CD4-positive, alpha-beta T cell treated with Interleukin-1 beta for 1 hour (primary cell): Measurements from ENCODE around the gene NT5DC4.

ENCODE experiments used
- DNase-seq, 2 donors: peaks; one replicate each; pipeline ENCODE4 v3.0.0-alpha.2; 2020 to 2022

Gene NT5DC4

DNA sequence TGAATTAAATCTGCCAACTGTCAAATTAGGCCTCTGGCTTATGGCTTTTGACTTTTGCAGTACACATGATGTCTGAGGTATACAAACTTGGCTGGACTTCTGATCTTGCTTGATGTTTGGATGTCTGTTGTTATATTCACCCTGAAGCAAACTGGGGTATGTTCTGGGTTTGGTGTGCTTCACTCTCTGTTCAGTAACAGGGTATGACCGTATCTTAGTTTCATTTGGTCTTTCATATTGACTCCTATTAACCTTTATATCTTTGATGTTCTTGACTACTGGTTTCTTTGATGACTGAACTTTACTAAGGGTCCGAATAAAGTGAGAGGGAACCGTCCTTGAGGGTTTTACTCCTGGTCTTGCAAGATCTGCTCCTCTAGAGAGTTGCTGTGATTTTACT lies 35.4 kb downstream of the NT5DC4 start:
- DNase-seq = no peak

DNA sequence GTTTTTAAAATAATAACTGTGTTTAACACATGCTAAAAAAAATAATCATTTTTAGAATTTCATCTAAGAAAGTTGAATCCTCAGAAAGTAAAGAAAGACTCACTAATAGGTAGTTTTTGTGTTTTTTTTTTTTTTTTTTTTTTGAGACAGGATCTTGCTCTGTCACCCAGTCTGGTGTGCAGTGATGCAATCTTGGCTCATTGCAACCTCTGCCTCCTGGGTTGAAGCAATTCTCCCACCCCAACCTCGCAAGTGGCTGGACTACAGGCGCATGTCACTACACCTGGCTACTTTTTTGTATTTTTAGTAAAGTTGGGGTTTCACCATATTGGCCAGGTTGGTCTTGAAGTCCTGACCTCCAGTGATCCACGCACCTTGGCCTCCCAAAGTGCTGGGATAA lies 36.4 kb downstream of the NT5DC4 start:
- peak in 1 of 2 donors; percentile 44 for DNase-seq

DNA sequence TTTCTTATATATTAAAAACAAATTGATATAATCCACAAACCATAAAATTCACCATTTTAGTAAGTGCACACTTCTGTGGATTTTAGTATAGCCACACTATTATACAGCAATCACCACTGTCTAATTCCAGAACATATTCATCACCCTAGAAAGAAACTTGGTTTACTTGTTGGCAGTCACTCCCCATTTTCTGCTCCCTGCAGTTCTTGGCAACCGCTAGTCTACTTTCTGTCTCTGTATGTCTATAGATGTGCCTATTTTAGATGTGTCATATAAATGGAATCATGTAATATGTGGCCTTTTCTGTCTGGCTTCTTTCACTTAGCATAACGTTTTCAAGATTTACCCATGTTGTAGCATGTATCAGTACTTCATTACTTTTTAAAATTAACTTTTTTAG lies 37.9 kb downstream of the NT5DC4 start:
- no peak for DNase-seq

DNA sequence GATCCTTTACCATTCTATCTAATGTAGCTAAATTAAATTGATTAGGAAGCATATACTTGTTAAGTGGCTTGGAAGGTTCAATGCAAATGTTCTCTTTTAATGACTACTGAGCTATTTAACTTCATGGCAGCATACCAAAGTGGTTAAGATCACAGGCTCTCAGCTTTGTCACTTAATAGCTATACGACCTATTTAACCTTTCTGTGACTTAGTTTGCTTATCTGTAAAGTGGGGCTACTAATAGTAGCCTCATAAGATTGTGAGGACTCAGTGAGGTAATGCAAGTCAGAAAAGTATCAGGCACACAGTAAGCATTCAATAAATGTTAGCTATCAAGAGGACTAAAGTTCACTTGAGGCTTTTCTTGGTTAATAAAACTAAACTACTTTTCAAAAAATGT lies 39.3 kb downstream of the NT5DC4 start:
- no peak for DNase-seq

DNA sequence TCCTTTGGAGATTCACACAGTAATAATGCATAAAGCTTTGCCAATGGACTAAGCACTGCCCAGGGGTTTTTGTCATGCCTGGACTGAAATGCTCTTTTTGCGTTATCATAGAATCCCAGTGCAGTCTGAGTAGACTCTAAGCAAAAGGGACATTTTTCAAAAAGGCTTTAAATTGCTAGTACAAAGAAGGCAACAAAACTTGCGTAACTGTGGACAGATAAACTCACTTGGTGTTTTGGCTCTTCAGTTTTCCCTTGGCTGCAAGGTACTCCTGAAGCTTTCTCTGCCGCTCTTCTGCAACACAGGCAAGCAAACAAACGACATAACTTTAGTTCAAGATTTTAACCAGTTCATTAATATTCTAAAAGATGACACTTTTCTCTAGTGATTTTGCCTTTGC lies 41.5 kb downstream of the NT5DC4 start:
- no peak for DNase-seq

DNA sequence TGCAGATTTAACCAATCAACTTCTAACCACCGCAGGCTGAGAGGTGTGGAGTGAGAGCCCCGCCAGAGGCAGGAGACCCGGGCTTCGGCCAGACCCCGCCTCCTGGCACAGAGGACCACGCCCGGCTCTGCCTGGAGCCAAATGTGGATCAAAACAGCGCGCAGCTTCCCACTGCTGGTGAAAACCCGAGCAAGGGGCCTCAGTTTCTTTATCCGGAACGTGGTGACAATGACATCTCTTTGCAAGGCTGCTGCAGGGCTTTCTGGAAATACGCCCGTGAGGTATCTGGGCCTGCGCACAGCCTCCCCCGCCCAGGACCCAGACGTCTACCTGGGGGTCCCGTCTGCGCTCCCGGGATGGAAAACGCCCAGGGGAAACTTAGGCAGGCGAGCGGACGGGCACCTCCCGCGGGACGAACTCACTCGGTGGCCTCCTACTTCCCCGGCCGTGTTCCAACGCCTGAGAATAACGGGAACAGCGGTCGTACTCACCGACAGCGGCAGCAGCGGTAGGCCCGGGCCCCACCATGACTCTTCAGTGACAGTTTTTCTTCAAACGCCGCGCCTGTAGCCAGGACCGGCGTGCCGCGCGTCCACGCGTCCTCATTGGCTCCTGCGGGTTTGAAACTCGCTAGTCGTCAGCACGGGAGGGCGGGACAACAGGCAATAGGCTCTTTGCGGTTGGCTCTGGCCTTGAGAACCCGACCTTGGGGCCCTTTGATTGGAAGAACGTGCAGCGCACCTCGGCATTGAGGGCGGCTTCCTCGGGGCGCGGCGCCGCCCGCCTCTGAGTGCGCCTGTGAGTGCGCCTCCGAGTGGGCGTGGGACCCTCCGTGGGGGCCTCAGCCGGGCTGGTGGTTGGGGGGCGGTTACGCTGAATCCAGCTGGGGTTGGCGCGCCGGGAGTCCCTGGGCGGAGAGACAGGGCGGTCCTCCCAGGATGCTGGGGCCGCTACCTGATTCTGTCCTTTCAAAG lies 43.5 kb downstream of the NT5DC4 start, which contains the start of gene CKAP2L:
CKAP2L (minus strand) TSS at position 539 of the 974 bp plus-strand sequence; CDS start at position 528, 11 bp downstream.
- DNase-seq = peak; percentile 95 to 96

DNA sequence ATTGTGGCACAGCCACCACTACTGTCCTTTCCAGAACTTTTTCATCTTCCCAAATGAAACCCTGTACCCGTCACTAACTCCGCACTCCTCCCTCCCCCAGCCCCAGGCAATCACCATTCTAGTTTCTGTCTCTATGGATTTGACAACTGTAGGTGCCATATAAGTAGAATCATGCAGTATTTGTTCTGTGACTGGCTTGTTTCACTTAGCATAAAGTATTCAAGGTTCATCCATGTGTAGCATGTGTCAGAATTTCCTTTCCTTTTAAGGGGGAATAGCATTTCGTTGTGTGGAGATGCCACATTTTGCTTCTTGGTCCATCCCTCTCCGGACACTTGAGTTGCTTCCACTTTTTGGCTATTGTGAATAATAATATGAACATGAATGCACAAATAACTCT lies 44.4 kb downstream of the NT5DC4 start:
- no peak for DNase-seq

DNA sequence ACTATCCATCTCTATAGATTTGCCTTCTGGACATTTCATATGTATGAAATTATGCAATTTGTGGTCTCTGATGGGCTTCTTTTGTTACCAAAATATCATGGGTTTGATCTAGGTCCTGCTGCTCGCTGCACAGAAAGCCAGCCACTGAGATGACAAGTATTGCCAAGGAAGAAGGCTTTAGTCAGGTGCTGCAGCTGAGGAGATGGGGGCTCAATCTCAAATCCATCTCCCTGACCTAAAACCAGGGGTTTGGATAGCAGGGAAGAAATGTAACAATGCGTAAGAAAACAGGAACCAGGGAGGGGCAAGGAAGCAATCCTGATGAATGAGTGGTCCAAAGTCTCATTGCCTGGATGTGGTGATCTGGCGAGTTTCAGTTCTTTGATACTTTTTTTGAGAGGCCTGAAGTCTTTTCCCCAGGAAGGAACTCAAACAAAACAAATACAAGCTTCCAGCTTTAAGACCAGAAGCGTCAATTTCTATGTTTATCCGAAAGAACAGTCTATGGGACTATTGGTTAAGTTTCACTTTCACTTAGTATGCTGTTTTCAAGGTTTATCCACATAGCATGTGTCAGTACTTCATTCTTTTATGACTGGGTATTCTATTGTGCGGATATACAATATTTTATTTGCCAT lies 47.0 kb downstream of the NT5DC4 start:
- DNase-seq = peak in 1 of 2 donors; percentile 26

DNA sequence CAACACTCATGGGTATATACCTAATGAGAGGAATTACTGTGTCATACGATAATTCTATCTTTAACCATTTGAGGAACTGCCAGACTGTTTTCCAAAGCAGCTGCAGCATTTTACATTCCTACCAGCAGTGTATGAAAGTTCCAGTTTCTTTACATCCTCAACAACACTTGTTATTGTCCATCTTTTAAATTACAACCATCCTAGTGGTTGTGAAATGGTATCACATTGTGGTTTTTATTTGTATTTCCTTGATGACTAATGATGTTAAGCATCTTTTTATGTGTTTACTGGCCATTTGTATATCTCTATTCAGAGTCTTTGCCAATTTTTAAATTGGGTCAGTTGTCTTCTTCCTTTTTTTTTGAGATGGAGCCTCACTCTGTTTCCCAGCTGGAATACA lies 47.6 kb downstream of the NT5DC4 start:
- no peak for DNase-seq

DNA sequence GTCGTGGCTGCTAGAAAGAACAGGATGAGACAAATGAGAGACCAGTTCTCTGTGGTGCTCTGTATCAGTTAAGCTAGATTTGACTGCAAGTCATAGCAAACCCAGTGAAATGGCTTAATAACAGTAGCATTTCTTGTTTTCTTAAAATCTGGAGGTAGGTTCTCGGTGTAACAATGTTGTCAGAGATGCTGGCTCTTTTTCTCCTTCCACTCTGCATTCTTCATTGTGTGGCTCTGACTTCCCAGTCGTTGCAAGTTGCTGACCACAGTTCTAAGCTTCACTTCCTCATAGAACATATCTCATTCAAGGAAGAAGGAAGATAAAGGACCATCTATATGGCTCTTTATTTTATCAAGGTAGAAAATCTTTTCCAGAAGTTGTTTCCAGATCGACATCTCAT lies 51.5 kb downstream of the NT5DC4 start:
- DNase-seq = no peak

DNA sequence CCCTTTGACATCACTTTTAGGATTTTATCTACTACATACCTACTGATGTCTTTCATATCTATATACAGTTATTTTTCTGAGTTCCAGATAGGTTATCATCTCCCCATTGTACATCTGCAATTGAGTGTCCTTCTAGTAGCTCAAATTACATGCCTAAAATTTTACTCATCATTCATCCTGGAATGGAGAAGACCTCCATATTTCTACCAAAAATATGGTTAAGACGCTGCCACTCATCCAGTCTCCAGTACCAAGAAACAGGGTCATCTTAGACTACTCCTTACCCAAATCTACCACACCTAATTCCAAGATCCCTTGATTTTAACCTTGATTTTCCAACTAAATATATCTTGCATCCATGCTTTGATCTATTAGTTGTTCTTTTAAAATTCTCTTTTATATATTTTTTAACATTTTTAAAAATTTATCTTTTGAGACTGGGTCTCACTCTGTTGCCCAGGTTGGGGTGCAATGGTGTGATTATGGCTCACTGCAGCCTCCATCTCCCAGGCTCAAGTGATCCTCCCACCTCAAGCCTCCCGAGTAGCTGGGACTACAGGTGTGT lies 52.2 kb downstream of the NT5DC4 start:
- no peak for DNase-seq

DNA sequence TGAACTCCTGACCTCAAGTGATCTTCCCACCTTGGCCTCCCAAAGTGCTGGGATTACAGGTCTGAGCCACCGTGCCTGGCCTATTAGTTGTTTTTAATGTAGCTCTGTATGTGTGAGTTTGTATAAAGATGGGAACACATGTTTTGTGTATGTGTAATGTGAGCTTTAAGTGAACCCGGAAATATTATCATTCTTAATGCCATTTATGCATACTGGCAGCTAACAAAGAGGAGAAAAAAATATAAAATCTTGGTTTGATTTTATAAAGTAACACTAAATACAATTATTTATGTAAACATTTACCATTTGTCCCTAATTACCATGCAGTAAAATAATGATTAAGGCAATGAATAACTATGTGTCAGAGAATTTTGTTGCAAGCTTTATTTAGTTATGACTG lies 52.7 kb downstream of the NT5DC4 start:
- no peak for DNase-seq

DNA sequence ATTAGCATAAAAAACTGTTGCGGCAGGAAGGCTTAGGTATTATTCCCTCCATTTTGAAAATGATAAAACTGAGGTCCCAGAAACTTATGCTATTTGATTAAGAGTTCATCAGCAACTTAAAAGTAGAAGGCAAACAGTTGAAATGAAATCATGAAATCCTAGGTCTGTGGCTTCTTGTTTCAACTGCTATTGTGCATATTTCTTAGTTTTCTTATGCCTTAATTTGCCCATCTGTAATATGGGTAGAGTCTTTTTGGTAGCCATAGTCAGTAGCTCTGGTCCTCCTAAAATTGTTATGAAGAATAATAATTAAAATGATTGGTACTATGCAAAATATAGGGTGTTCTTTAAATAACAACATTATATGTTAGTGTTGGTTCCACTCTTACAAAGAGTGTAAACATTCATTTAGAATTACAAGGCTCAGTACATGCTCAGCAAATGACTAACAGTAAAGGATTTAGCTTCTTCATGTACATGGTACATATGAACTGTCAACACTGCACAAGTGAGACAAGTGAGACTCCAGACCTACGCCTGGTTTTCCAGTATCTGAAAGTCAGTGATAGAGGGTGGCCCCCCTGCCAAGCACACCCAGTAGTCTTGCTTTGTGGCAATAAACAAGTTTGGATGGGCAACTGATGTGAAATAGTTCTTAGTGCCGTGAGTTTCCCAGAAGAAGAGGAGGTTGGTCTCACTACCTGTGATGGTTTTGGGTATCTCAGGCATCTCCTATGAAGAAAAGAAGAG lies 53.9 kb downstream of the NT5DC4 start:
- no peak for DNase-seq

DNA sequence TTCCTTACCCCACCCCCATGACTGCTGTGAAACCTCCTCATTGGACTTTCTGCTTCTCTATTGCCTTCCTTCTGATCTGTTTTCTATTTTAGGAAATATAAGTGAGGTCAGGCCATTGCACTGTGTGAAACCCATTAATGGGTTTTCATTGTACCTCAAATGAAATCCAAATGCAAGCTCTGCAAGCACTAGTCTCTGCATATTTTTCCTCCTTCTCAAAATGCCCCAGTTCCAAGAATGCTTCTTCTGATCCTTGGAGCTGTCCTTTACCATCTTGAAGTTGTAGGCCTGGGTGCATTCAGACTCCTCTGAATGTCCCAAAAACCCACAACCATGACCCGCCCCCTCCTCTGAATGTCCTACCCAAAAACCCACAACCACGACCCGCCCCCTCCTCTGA lies 55.3 kb downstream of the NT5DC4 start:
- DNase-seq = no peak

DNA sequence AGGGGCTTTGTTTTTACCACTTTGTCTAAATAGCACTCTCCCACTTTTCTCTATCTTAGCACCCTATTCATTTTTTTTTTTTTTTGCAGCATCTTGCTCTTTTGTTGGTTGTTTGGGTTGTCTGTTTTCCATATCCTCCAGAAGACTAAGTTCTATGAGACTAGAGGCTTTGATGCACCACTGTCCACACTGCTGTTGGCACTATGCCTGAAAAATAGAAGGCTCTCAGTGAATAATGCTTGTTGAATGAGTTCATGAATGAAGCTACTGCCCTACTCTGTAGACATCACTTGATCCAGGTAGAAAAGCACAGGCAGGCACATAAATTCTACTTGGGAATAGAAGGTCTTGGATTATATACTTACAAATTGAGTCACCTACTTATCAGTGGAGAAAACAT lies 56.2 kb downstream of the NT5DC4 start:
- DNase-seq = no peak

DNA sequence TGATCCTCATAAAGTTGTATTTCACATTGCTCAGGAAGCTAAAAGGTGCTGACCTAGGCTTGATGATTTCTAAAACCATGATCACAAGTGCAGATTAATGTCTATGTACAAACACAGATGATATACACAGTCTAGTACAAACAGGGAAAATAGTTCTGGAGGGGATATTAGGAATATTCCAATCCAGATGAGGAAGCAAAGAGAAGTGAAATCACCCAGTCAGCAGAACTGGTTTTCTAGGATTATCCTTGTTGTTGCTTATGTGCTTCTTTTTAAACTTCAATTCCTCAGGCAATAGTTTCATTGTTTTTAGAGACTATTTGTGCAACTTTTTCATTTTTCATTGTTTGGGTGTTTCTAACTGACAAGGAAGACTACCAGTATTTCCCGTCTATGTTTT lies 58.8 kb downstream of the NT5DC4 start:
- no peak for DNase-seq

DNA sequence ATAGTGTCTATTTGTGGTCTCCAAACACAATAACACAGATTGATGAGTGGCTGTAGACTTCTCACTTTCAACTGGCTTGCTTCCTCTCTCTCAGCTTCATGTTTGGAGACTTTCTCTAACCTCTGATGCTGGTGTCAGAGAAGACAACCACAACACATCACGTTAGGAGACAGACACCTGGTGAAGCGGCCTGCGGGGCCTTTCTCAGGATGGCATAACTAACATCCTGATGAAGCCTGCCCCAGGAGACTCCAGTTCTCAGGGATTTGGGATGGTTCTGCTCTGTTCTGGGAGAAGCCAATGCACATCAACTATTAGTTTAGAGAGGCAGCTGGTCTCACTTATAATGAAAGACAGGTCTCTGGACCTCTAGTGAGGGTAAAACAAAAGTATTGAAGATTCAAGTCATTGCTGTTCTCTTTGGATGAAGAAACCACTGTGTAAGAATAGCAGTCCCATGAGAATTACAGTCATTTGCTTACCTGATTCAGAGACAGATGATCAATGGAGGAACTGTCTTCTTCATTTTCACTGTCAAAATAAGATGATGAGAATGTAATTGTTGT lies 61.5 kb downstream of the NT5DC4 start:
- no peak for DNase-seq

DNA sequence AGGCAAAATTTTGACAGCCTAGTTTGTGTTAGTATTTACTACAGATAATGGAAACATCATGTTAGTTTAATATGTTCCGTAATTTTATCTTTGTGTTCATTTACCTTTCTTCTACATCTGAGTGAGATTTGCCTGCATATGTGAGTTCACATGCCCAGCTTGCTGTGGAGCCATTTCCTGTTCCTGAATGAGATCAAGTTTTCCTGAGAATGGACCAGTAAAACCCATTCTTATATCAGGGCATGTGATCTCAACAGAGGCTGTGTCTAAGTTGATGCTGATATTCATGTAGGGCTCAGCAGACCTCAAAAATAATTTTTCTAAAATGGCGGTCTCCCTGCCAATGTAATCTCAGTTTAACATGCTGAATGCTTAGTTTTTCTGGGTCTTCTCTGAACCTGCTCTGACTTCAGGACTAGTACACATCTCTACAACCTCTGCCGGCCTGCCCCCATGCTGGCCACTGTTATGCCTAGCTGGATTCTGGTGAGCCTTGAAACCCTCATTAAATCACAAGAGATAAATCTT lies 62.4 kb downstream of the NT5DC4 start:
- no peak for DNase-seq

DNA sequence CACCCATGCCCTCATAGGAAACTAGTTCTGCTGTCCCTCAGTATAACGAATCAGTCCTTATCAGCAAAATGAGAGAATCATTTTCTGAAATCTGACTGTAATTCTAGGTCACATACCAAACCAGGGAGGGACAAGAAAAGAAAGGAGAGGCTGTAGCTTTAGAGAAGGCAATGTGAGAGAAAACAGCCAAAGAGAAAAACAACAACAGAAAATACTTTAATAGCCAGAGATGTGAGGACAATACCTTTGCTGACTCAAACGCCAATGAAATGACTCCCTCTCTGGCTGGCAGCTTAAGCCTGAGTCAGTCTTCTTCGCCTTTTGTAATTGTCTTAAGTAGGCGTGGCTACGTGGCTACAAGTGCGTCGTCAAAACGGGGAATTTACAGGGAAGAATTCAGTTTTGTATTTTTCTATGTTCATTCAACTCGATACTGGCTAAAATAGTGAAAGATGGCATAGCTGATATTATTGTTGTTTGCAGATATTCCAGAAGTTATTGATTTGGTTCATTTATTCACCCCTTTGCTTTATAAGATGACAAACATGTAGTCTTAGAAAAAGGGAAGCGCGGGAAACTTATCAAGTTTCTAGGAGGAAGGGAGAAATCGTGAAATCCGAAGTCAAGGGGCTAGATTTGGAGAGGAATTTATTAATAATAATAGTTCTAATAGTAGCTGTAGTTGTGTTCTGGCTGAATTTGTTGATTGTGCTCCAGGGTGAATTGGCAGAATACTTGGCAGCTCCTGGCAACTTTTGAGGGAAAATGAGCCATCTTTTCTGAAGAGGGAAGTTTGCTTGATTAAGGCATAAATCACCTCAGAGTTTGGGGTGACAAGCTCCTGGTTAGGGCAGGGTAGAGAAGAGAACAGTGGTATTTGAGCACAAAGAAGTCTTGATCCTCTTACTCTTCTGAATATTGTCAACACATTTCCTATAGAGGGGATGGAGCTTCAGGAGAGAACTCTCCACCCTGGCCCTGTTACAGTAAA lies 63.7 kb downstream of the NT5DC4 start, which contains the start of gene IL1A:
IL1A (minus strand) TSS at position 295 of the 991 bp plus-strand sequence. CDS start 723 bp downstream, outside the sequence.
- peak in 1 of 2 donors; percentile 47 for DNase-seq

DNA sequence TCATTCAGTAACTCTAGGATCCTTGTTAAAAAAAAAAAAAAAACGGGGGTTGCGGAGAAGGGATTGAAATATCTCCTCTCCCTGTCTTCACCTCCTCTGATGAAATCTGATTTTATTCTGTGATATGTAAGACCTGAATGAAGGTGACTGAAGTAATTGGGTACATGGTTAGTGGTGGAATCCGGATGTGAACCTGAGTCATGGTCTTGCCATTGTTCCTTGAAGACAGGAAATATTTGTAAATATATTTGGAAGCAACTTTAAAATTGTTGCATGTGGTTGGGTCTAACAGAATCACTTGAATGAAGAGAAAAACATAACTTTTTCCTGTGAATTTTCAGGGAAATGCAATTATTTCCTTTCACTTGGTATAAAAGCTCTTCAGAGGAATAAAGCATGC lies 66.5 kb downstream of the NT5DC4 start:
- no peak for DNase-seq
